Vagina (tissue), 2 donors: Measurements from ENCODE around the gene DLX2. TPM values are rescaled to one million over a fixed set of nuclear protein-coding genes. Genes with fewer than 3 reads are reported as not detected.
"Not testable (repeated sequence)": the region's sequence is repeated elsewhere in the genome, so short reads cannot be mapped to it uniquely, and the experiment has no call there.

Experiments
- DNase-seq, 2 donors: peaks; one replicate each; pipeline ENCODE4 v3.0.0-alpha.2; 2017; ENCODE audit errors: extremely low spot score in 2 of 2
- H3K27ac ChIP-seq: fragments of 200-600 bp; sonication (generic); one replicate; pipeline ENCODE4 v1.5.1; 2019
- H3K27me3 ChIP-seq: fragments of 200-600 bp; sonication (generic); one replicate; pipeline ENCODE4 v1.5.1; 2019
- H3K36me3 ChIP-seq, 2 donors: fragments of 200-600 bp; sonication (generic); one replicate each; pipeline ENCODE4 v1.5.1; 2017 to 2019
- H3K4me1 ChIP-seq: fragments of 200-600 bp; sonication (generic); one replicate; pipeline ENCODE4 v1.5.1; 2019
- H3K4me3 ChIP-seq, 2 donors: fragments of 200-600 bp; sonication (generic); 1 replicate in 1 of 2; 2 replicates in 1 of 2; pipeline ENCODE4 v1.5.1; 2016 to 2019
- H3K9me3 ChIP-seq: fragments of 200-600 bp; sonication (generic); one replicate; pipeline ENCODE4 v1.5.1; 2019
- CTCF ChIP-seq, 3 experiments: fragments of 450-650 bp in 2 of 3; fragments of 200-600 bp in 1 of 3; sonication (generic) in 1 of 3; IDR thresholded peaks; one replicate each; pipeline ENCODE4 v1.5.1; 2017 to 2019; ENCODE audit warnings: antibody characterized with exemption in 3 of 3, mild to moderate bottlenecking in 2 of 3, moderate library complexity in 2 of 3
- POLR2A ChIP-seq, 2 donors: fragments of 450-650 bp; IDR thresholded peaks; one replicate each; pipeline ENCODE4 v1.6.1; 2017; ENCODE audit warnings: antibody characterized with exemption in 2 of 2, mild to moderate bottlenecking in 2 of 2, moderate library complexity in 2 of 2
- POLR2AphosphoS5 ChIP-seq, 2 donors: sonication (generic); formaldehyde crosslinking; IDR thresholded peaks; one replicate each; pipeline ENCODE4 v1.9.0; 2017; ENCODE audit warnings: antibody characterized with exemption in 2 of 2, mild to moderate bottlenecking in 2 of 2, low read depth in 1 of 2; ENCODE audit not compliant: insufficient read depth in 1 of 2
- intact Hi-C: fragments of 100-400 bp; cut with DNase I; formaldehyde crosslinking; loops from one replicate; pipeline ENCODE4 v1.15.1; 2023
- total RNA-seq: library from RNA; depleted of rRNA; stranded (reverse); fragments of >200 nt; gene quantifications from one replicate; pipeline ENCODE4 v1.2.3, GENCODE V29; 2016

Gene DLX2
- total RNA-seq, 1 donor from 2014 or later: not detected

- intact Hi-C loops: no loop called here
- no peaks in the 10 kb centered on the region for H3K27me3 ChIP-seq
- DNase-seq: no peak
- H3K27ac ChIP-seq: no peak overlapping the region
- TF ChIP-seq POLR2A (IDR thresholded peaks at IDR 0.05) (no peak), CTCF (IDR thresholded peaks at IDR 0.05) (no peak), POLR2AphosphoS5 (IDR thresholded peaks at IDR 0.05; ENCODE audit: insufficient read depth in 1 of 2, low read depth in 1 of 2) (no peak)
- no peak overlapping the region for H3K4me3 ChIP-seq
- H3K9me3 ChIP-seq: no peaks in the 10 kb centered on the region
- no peaks in the 10 kb centered on the region for H3K36me3 ChIP-seq
- no peaks in the 10 kb centered on the region for H3K4me1 ChIP-seq
Observed at GRCh38 chr2:172072303-172072702, 30.4 kb downstream of the DLX2 start.

- H3K4me1 ChIP-seq: no peaks in the 10 kb centered on the region
- no peaks in the 10 kb centered on the region for H3K9me3 ChIP-seq
- no peaks in the 10 kb centered on the region for H3K27me3 ChIP-seq
- no peaks in the 10 kb centered on the region for H3K36me3 ChIP-seq
- H3K4me3 ChIP-seq: no peak overlapping the region
- no peak overlapping the region for H3K27ac ChIP-seq
- no peak for DNase-seq
- intact Hi-C loops: no loop called here
- no peak for TF ChIP-seq POLR2AphosphoS5 (IDR thresholded peaks at IDR 0.05; ENCODE audit: insufficient read depth in 1 of 2, low read depth in 1 of 2)
- TF ChIP-seq CTCF (IDR thresholded peaks at IDR 0.05): no peak
- no peak for TF ChIP-seq POLR2A (IDR thresholded peaks at IDR 0.05)
Observed at GRCh38 chr2:172070936-172071335, 31.8 kb downstream of the DLX2 start.

- H3K4me3 ChIP-seq, H3K4me1 ChIP-seq, H3K9me3 ChIP-seq, H3K27me3 ChIP-seq, DNase-seq, H3K27ac ChIP-seq, H3K36me3 ChIP-seq, intact Hi-C loops: not testable (repeated sequence)
Observed at GRCh38 chr2:172067905-172068304, 34.8 kb downstream of the DLX2 start.

- Histone ChIP-seq H3K27me3 (no peaks in the 10 kb centered on the region), H3K4me3 (no peak overlapping the region), H3K9me3 (no peaks in the 10 kb centered on the region), H3K27ac (no peak overlapping the region), H3K4me1 (no peaks in the 10 kb centered on the region), H3K36me3 (no peaks in the 10 kb centered on the region)
- intact Hi-C loops: no loop called here
- no peak for DNase-seq
- no peak for TF ChIP-seq POLR2A (IDR thresholded peaks at IDR 0.05)
- TF ChIP-seq CTCF (IDR thresholded peaks at IDR 0.05): no peak
- TF ChIP-seq POLR2AphosphoS5 (IDR thresholded peaks at IDR 0.05; ENCODE audit: insufficient read depth in 1 of 2, low read depth in 1 of 2): no peak
Observed at GRCh38 chr2:172066394-172066886, 36.3 kb downstream of the DLX2 start.

- TF ChIP-seq CTCF (IDR thresholded peaks at IDR 0.05) (no peak), POLR2AphosphoS5 (IDR thresholded peaks at IDR 0.05; ENCODE audit: insufficient read depth in 1 of 2, low read depth in 1 of 2) (no peak), POLR2A (IDR thresholded peaks at IDR 0.05) (no peak)
- Histone ChIP-seq H3K4me3 (no peak overlapping the region), H3K36me3 (no peaks in the 10 kb centered on the region), H3K9me3 (no peaks in the 10 kb centered on the region), H3K27me3 (no peaks in the 10 kb centered on the region), H3K4me1 (no peaks in the 10 kb centered on the region), H3K27ac (no peak overlapping the region)
- intact Hi-C loops: no loop called here
- no peak for DNase-seq
Observed at GRCh38 chr2:172065111-172065510, 37.6 kb downstream of the DLX2 start.

DNA sequence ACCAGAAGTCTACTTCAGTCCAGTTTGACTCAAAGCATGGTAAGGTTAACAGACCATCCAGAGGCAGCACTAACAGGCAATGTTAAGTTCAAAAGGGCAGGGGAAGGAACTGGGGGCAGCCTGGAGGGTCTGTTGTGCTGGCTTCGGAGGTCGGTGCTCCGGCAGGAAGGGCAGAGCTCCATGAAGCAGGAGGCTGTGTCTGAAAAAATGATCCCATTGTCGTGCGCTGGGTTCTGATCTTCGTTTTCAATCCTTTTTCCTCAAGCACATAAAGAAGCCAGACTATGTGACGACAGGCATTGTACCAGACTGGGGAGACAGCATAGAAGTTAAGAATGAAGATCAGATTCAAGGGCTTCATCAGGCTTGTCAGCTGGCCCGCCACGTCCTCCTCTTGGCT lies 39.3 kb downstream of the DLX2 start:
- TF ChIP-seq CTCF (IDR thresholded peaks at IDR 0.05) (no peak), POLR2A (IDR thresholded peaks at IDR 0.05) (no peak), POLR2AphosphoS5 (IDR thresholded peaks at IDR 0.05; ENCODE audit: insufficient read depth in 1 of 2, low read depth in 1 of 2) (no peak)
- no peak for DNase-seq
- Histone ChIP-seq H3K36me3 (no peaks in the 10 kb centered on the region), H3K27me3 (no peaks in the 10 kb centered on the region), H3K4me3 (no peak overlapping the region), H3K4me1 (no peaks in the 10 kb centered on the region), H3K27ac (no peak overlapping the region), H3K9me3 (no peaks in the 10 kb centered on the region)
- intact Hi-C loops: no loop called here
